Neuron (in vitro differentiated cells): ENCODE measurements around the gene TMEM81.

Experiments used
- H2AFZ ChIP-seq: one replicate; pipeline ENCODE4 v1.6.1; 2013; ENCODE audit warnings: low read depth, mild to moderate bottlenecking, inconsistent platforms, low read length, moderate library complexity
- H3K27me3 ChIP-seq: one replicate; pipeline ENCODE4 v1.6.1; 2013; ENCODE audit warnings: low read length; ENCODE audit not compliant: insufficient read depth
- H3K36me3 ChIP-seq: one replicate; pipeline ENCODE4 v1.6.1; 2013; ENCODE audit warnings: low read length; ENCODE audit not compliant: insufficient read depth
- H3K4me1 ChIP-seq: one replicate; pipeline ENCODE4 v1.6.1; 2013; ENCODE audit warnings: low read length; ENCODE audit not compliant: insufficient read depth
- H3K4me3 ChIP-seq: 2 replicates; pipeline ENCODE4 v1.5.1; 2013; ENCODE audit warnings: mild to moderate bottlenecking, low read length, moderate library complexity
- H3K9me3 ChIP-seq: one replicate; pipeline ENCODE4 v1.6.1; 2013; ENCODE audit warnings: low read length

TMEM81 gene

DNA sequence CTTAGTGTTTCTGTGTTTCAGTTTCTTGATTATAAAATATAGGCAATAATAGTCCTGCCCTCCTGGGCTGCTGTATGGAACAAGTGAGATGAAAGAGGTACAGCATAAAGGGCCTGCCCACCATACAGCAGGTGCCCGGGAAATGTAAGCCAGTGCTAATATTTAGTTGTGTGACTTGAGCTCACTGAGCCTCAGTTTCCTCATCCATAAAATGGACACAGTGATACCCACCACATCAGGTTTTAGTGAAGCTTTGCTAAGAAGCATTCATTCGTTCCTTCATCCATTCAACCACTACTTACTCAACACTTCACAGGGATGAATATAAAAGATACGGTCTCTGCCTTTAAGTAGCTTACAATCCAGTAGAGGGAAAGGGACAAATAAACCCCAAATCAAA lies 21.4 kb downstream of the TMEM81 start:
- H3K9me3 ChIP-seq: no peaks in the 10 kb centered on the region

DNA sequence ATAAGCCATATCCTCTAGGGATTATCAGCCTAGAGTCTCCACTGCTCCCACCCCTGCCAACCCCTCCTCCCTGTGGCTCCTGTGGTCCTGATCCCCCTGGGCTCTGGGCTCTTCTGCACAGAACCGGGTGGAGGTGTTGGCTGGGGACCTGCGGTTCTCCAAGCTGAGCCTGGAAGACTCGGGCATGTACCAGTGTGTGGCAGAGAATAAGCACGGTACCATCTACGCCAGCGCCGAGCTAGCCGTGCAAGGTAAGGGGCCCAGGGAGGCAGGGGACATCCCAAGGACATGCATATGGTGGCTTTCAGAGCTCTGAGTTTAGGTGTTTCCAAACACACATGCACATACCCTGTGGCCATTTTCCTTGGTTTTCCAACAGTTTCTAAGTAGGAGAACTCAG lies 21.9 kb downstream of the TMEM81 start:
- Histone ChIP-seq H3K27me3 (no peaks in the 10 kb centered on the region), H3K4me1 (no peaks in the 10 kb centered on the region), H3K4me3 (no peak overlapping the region), H2AFZ (no peak overlapping the region), H3K36me3 (no peaks in the 10 kb centered on the region), H3K9me3 (no peaks in the 10 kb centered on the region)

More for the DNA sequence above, 21.4 kb downstream of the TMEM81 start:
- Histone ChIP-seq H3K4me1 (no peaks in the 10 kb centered on the region), H3K4me3 (no peak overlapping the region), H2AFZ (no peak overlapping the region), H3K27me3 (no peaks in the 10 kb centered on the region), H3K36me3 (no peaks in the 10 kb centered on the region)

DNA sequence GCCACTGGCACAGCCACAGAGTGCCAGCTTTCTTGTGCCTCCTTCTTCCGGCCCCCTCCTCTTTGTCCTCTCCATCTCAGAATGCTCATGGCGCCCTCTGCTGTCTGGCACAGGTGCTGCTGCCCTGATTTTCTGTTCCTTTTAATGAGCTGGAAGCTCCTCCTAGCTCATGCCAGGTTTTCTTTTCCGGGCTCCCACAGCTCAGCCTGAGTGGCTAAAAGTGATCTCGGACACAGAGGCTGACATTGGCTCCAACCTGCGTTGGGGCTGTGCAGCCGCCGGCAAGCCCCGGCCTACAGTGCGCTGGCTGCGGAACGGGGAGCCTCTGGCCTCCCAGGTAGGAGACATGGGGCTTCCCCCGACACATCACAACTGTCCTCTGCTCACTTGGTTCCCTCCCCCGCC lies 22.6 kb downstream of the TMEM81 start:
- Histone ChIP-seq H3K4me1 (no peaks in the 10 kb centered on the region), H3K9me3 (no peaks in the 10 kb centered on the region), H3K36me3 (no peaks in the 10 kb centered on the region), H3K27me3 (no peaks in the 10 kb centered on the region), H2AFZ (no peak overlapping the region), H3K4me3 (no peak overlapping the region)

DNA sequence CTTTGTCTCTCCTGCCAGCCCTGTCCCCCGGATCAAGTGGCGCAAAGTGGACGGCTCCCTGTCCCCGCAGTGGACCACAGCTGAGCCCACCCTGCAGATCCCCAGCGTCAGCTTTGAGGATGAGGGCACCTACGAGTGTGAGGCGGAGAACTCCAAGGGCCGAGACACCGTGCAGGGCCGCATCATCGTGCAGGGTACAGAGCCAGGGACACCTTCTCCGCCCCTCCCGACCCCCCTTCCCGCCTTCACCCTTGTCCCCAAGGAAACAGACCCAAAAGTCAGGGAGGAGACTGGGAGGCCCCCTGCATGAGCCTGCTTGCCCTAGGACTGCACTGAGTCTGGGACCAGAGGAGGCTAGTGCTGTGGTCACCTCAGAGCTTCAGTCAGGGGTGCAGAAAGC lies 23.0 kb downstream of the TMEM81 start:
- no peaks in the 10 kb centered on the region for H3K36me3 ChIP-seq
- no peaks in the 10 kb centered on the region for H3K4me1 ChIP-seq
- H3K27me3 ChIP-seq: no peaks in the 10 kb centered on the region
- H3K4me3 ChIP-seq: no peak overlapping the region
- no peaks in the 10 kb centered on the region for H3K9me3 ChIP-seq
- H2AFZ ChIP-seq: no peak overlapping the region

DNA sequence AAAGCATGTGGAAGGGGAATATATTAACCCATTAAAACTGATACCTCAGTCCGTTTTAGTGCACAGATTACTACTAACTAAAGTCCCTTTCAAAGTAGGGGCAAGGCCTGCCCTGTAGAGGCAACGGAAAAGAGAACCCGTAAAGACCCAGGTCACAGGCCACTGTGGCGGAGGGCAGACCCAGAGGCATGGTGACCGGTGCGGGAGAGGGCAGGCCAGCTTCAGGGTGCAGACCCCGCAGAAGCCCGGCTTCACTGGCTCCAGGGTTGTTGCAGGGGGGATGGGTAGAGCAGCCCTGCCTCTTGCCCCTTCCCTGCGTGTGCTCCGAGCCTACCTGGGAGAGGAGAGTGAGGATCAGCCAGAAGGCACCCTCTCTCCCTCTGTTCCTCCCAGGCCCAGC lies 23.5 kb downstream of the TMEM81 start:
- H2AFZ ChIP-seq: no peak overlapping the region
- H3K4me1 ChIP-seq: no peaks in the 10 kb centered on the region
- H3K4me3 ChIP-seq: no peak overlapping the region
- no peaks in the 10 kb centered on the region for H3K9me3 ChIP-seq
- no peaks in the 10 kb centered on the region for H3K27me3 ChIP-seq
- H3K36me3 ChIP-seq: no peaks in the 10 kb centered on the region

DNA sequence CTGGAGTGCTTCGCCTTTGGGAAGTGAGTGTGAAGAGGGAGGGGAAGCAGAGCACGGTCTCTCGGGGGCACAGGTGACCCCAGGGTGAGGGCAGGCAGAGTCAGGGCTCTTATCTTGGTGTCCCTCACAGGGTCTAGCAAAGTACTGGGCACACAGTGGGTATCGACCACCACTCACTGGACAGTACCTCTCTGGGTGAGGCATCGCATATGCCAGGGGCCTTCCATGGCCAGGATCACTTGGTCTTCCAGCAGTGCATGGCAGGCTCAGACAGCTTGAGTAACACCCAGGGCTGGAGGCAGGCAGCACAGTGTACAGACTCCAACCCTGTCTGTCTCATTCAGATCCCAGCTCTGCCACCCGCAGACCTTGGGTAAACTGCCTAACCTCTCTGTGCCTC lies 24.6 kb downstream of the TMEM81 start:
- no peaks in the 10 kb centered on the region for H3K9me3 ChIP-seq
- no peak overlapping the region for H3K4me3 ChIP-seq
- H3K4me1 ChIP-seq: no peaks in the 10 kb centered on the region

DNA sequence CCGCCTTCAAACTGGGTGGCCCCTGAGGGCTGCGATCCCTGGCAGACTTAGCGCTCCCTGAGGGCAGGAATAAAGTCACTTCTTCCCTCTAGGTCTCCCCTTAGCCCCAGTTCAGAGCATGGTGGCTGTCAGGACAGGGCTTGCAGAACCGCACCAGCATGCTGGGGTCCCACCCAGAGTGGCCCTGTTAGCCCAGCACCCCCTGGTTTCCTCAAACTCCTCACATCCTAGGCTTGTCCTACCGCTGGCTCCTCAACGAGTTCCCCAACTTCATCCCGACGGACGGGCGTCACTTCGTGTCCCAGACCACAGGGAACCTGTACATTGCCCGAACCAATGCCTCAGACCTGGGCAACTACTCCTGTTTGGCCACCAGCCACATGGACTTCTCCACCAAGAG lies 25.4 kb downstream of the TMEM81 start:
- Histone ChIP-seq H3K36me3 (no peaks in the 10 kb centered on the region), H2AFZ (no peak overlapping the region), H3K4me3 (no peak overlapping the region), H3K4me1 (no peaks in the 10 kb centered on the region), H3K9me3 (no peaks in the 10 kb centered on the region), H3K27me3 (peaks cover 8% of the 10 kb centered on the region)

More for the DNA sequence above, 24.6 kb downstream of the TMEM81 start:
- Histone ChIP-seq H3K36me3 (no peaks in the 10 kb centered on the region), H2AFZ (no peak overlapping the region), H3K27me3 (peaks cover 1% of the 10 kb centered on the region)

DNA sequence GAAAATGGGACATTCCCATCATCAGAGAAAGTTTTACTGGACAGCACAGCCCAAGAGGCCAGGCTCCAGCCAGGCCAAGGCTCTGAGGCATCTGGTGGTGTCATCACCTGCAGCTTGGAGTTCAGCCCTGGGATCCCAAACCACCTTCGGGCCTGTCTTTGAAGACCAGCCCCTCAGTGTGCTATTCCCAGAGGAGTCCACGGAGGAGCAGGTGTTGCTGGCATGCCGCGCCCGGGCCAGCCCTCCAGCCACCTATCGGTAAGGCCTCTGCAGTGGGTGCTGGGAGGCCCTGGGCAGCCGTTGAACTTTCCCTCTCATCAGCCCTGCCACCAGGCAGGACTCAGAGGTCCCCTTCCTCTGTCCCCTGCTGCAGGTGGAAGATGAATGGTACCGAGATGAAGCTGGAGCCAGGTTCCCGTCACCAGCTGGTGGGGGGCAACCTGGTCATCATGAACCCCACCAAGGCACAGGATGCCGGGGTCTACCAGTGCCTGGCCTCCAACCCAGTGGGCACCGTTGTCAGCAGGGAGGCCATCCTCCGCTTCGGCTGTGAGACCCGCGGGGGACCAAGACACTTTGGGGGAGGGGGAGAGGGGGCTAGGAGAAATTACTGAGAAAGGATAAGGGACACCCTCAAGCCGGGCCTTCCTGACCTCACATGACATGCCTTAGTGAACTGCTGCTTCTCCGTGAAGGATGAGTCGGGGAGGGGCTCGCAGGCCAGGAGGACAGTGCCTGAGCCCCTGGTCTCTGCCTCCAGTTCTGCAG lies 26.3 kb downstream of the TMEM81 start:
- H3K36me3 ChIP-seq: no peaks in the 10 kb centered on the region
- H3K4me1 ChIP-seq: no peaks in the 10 kb centered on the region
- no peak overlapping the region for H3K4me3 ChIP-seq
- H3K27me3 ChIP-seq: peaks cover 10% of the 10 kb centered on the region
- H3K9me3 ChIP-seq: no peaks in the 10 kb centered on the region
- no peak overlapping the region for H2AFZ ChIP-seq

DNA sequence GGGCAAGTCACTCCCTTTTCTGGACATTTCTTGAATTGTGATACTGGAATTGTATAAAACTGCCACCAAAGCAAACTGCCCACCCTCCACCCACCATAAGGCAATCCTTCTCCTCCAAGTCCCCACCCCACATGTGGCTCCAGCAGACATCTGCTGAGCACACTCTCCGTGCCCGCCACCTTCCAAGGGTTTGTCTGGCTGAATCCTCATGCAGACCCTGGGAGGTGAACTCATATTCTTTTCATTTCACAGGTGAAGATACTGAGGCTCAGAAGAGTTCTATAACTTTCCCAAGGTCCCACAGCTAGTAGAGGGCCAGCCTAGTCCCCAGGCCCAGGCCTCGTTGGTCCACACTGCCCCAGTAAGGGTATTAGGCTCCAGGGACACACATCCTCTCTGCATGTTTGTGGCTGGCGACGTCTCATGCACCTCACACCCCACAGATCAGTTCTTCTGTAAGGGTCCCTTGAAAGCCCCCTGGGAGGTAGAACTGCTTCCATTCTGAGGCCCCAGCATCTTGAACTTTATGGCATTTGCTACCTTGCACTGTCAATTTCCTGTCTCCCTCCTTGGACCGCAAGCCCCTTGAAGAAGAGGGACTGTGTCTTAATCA lies 27.2 kb downstream of the TMEM81 start:
- no peaks in the 10 kb centered on the region for H3K9me3 ChIP-seq
- no peak overlapping the region for H2AFZ ChIP-seq
- no peaks in the 10 kb centered on the region for H3K4me1 ChIP-seq
- no peak overlapping the region for H3K4me3 ChIP-seq
- peaks cover 11% of the 10 kb centered on the region for H3K27me3 ChIP-seq
- no peaks in the 10 kb centered on the region for H3K36me3 ChIP-seq

DNA sequence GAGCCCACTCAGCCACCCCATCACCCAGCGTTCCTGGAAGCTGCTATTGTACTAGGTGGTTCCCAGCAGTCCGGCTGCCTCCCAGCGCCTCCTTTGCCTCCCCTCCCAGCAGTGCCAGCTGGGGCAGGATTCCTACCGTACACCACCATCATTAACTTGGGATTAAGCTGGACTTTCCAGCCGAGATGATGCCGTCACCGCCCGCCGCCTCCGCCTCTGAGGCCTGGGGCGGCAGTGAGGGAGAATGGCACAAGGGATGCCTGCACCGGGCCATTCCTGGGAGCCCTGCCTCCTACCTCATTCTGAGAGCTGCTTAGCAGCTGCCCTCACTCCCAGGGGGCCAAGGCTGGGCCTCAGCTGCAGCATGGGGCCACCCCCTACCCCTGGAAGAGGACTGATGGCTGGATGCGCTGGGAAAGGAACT lies 28.1 kb downstream of the TMEM81 start:
- no peaks in the 10 kb centered on the region for H3K4me1 ChIP-seq
- H3K36me3 ChIP-seq: no peaks in the 10 kb centered on the region
- no peak overlapping the region for H2AFZ ChIP-seq
- no peak overlapping the region for H3K4me3 ChIP-seq
- H3K27me3 ChIP-seq: peaks cover 11% of the 10 kb centered on the region
- H3K9me3 ChIP-seq: no peaks in the 10 kb centered on the region

DNA sequence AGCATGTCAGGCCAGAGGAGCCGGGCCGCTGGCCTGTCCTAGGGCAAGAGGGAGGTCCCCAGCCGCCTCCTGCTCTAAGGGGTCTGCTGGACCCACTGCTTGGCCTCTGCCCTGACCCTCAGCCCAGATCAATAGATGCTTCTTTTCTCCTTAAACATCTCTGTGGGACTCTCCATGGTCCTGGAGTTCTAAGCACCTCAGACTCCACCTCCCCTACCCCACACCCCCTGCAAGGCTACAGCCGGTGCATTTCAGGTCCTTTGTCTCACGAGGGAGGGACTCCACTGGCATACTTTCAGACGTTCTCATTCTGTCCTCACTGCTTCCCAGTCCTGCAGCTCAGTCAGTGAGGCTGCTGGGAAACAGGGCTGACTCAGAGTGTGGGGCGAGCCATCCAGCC lies 30.2 kb downstream of the TMEM81 start:
- Histone ChIP-seq H3K36me3 (no peaks in the 10 kb centered on the region), H2AFZ (no peak overlapping the region), H3K27me3 (peaks cover 23% of the 10 kb centered on the region), H3K4me3 (no peak overlapping the region), H3K9me3 (no peaks in the 10 kb centered on the region), H3K4me1 (no peaks in the 10 kb centered on the region)

DNA sequence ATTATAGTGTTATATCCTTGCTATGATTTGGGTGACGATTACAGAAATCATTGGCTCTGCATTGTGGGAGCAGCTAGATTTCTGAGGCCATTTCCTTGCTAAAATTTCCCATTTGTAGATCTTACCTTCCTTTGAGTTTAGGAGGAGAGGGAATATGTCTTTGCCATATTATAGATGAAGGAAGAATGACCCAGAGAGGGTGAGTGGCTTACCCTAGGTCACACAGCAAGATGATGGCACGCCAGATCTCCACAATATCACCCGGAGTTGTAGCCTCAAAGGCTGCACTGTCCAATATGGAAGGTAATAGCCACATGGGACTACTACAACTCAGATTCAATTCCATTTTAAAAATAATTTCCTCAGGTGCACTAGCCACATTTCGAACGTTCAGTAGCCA lies 31.0 kb downstream of the TMEM81 start:
- H2AFZ ChIP-seq: no peak overlapping the region
- no peaks in the 10 kb centered on the region for H3K36me3 ChIP-seq
- H3K4me3 ChIP-seq: no peak overlapping the region
- H3K9me3 ChIP-seq: no peaks in the 10 kb centered on the region
- H3K27me3 ChIP-seq: peaks cover 26% of the 10 kb centered on the region
- H3K4me1 ChIP-seq: no peaks in the 10 kb centered on the region

DNA sequence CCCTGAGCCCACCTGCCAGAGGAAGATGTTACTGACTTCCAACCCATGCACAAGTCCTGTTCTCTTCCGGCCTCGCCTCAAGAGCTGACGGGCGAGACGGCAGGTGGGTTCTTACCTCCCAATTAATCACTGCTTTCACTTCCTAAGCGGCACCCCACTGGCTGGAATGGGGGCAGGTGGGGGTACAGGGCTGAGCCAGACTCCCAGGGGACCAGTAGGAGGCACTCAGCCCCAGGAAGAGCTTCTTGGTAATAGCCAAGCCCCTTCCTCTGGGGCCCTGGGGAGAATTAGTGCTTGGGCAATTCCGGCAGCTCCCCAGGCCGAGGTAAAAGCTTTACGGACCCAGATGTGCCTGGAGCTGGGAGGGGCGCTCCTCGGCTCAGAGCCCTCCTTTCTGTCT lies 31.6 kb downstream of the TMEM81 start:
- H3K9me3 ChIP-seq: no peaks in the 10 kb centered on the region
- peaks cover 31% of the 10 kb centered on the region for H3K27me3 ChIP-seq
- no peak overlapping the region for H2AFZ ChIP-seq
- H3K4me3 ChIP-seq: no peak overlapping the region
- no peaks in the 10 kb centered on the region for H3K36me3 ChIP-seq
- no peaks in the 10 kb centered on the region for H3K4me1 ChIP-seq

DNA sequence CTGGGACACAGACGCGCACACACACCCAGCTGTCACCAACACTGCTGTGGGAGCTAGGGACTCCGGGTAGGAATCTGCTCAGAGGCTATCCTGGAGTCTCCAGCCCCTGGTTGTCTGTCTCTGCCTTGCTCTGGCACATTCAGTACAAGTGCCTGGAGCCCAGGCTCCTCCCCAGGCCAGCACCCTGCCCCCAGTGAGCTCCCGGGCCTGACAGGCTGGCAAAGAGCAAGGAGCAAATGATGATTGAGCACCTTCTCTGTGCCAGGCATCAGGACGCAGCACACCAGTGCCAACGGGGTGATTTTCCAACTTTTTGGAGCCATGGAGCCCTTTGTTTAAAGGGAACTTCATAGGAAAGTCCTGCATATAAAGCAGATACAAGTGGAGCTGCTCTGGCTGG lies 34.8 kb downstream of the TMEM81 start:
- H3K9me3 ChIP-seq: no peaks in the 10 kb centered on the region
- H3K36me3 ChIP-seq: no peaks in the 10 kb centered on the region
- no peak overlapping the region for H3K4me3 ChIP-seq
- no peaks in the 10 kb centered on the region for H3K4me1 ChIP-seq
- no peak overlapping the region for H2AFZ ChIP-seq
- H3K27me3 ChIP-seq: peaks cover 54% of the 10 kb centered on the region
